HG02610 (cell line): Measurements from ENCODE around the gene EIF4EBP2.

Experiments used
- ATAC-seq: cut with Tn5 transposase; IDR thresholded peaks from one replicate; pipeline ENCODE4 v1.9.1; 2021; ENCODE audit warnings: mild to moderate bottlenecking, moderate library complexity; ENCODE audit not compliant: unreplicated experiment

The EIF4EBP2 gene

DNA sequence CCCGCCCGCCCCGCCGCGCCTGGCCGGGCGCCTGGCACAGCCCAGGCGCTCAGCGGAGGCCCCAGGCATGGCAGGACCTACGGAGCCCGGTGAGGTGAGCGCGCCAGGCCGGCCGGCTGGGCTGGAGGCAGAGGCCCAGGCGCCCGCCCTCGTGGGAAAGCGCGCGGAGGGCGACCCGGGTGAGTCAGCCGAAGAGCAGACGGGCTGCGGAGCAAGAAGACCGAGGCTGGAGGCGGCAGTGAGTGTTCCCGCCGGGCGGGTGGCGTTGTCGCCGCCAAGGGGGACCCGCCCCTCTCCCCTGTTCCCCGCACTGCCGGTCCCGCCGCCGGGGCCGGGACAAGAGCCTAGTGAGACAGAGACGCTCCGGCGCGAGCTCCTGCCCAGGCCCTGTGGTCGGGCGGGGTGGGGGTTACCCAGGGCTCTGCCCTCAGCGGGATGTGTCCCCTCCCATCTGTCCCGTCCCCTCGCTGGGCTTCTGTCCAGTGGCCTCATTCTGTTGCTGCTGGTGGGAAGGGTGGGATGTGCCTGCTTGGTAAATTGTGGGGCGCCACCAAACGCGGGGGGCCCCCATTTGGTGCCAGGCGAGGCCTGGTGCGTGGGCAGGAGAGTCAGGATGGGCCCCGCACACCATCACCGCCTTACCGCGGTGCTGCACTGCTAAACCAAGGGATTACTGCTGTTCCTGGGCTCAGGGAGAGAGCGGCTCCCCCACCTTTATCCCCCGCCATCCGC, 54.5 kb downstream of the EIF4EBP2 start:
- no peak for ATAC-seq

GRCh38 chr10:70459061-70459773, 55.3 kb downstream of the EIF4EBP2 start:
- no peak for ATAC-seq

DNA sequence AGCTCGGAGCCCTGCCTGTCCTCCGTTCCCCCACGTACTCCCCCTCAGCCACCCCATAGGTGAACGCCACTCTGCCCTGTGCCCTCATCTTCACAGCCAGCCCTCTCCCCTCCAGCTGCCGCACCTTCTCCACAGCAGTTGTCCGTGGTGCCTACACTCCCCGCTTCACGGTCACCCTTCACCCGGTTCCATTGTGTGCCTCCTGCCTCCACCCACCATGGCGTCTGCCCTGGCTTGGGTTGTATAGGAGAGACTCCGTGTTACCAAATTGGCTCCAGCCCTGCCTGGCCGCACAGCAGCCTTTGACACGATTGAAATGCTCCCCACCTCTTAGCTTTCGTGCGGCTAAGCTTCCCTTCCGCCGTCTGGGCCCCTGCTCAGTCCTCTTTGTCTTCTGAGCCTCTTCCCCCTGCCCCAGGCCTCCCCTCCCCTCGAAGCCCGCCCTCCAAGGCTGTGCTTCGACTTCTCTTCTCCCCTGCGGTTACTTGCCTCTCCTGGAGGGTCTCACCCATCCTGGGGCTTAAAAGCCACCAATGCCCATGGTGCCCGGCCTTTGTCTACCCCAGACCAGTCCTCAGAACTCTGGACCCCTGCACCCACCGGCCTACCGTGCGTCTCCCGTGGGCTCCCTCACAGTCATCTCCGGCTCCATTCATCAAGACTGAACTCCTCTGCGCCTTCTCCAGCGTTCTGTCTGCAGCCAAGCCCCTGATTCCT, 56.0 kb downstream of the EIF4EBP2 start:
- ATAC-seq: no peak

GRCh38 chr10:70461397-70462348, 57.7 kb downstream of the EIF4EBP2 start:
- ATAC-seq: no peak

GRCh38 chr10:70462349-70462984, 58.5 kb downstream of the EIF4EBP2 start:
- no peak for ATAC-seq

DNA sequence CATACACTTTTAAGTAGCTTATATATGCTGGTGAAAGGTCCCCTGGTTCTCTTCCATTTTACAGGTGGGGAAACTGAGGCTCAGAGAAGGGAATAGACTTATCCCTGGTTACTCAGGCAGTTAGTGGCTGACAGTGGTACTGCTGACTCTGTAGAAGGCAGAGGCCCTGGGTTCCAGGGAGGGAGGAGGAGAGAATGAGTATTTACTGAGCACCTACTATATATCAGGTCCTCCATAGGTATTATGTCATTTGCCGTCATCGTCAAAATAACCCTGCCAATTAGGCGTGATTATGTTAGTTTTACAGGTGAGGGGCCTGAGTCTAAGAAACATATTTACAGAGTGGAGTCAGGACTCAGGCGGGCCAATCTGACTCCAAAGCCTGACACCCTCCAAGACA, 61.3 kb downstream of the EIF4EBP2 start:
- no peak for ATAC-seq

- ATAC-seq: no peak
These were observed 61.9 kb downstream of the EIF4EBP2 start for GRCh38 chr10:70465832-70466231.

DNA sequence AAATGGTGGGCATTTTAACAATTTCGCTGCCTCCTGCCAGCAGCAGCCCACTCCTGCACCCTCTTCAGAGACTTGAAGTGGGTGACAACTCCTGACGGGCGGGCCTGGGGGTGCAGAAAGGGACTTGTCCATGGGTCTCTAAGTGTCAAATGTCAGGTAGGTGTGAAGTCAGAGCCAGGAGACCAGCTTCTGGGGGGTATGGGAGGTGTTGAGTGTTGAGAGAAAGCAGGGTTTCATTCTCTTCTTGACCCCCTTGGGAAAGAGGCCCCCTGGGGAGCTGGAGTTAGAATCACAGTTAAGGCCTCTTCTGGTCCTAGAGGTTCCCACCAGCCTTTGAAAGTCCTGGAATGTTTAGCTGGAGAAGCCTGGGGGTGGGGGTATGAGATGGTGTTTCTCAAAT, 63.0 kb downstream of the EIF4EBP2 start:
- ATAC-seq: no peak

- no peak for ATAC-seq
These were observed 69.0 kb downstream of the EIF4EBP2 start for GRCh38 chr10:70472799-70473454.

DNA sequence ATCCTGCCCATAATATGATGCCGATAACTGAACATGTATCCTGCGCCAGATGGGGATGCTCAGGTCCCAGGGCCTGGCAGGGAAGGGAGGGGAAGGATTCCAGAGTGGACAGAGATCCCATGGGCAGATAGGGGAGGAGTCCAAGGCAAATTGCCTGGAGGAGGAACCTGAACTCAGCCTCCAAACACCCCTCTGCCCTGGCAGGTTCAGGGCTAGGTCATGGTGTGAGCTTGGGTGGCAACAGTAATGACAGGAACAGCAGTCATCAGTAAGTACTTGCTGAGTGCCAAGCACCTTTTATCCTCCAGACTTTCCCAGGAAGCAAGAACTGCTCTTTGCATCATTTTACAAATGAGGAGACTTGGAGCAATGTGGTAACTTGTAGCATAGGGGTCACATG, 70.8 kb downstream of the EIF4EBP2 start:
- no peak for ATAC-seq

- ATAC-seq: no peak
These were observed 71.7 kb downstream of the EIF4EBP2 start for GRCh38 chr10:70475661-70476060.

GRCh38 chr10:70476249-70477035, 72.5 kb downstream of the EIF4EBP2 start:
- ATAC-seq: peak; percentile 35

- no peak for ATAC-seq
These were observed 73.8 kb downstream of the EIF4EBP2 start for GRCh38 chr10:70477661-70478162.
